HUDEP-2 (cell line): ENCODE results near the gene CAMSAP2.
"Not testable (repeated sequence)": the region's sequence is repeated elsewhere in the genome, so short reads cannot be mapped to it uniquely, and the experiment has no call there.

Experiments
- DNase-seq, 76 experiments: peaks; one replicate each; lab custom pipeline; 2025; ENCODE audit not compliant: unreplicated experiment in 76 of 76; lab: John Stamatoyannopoulos, UW

CAMSAP2 gene

GRCh38 chr1:200737647-200738291 lies 924 bp upstream of the CAMSAP2 start:
- no peak for DNase-seq

GRCh38 chr1:200738949-200739651 lies 407 bp downstream of the CAMSAP2 start:
- DNase-seq, result peak in 1 of 76 experiments; percentile 2

- no peak for DNase-seq
Measured at GRCh38 chr1:200739702-200740570, 1.2 kb downstream of the CAMSAP2 start.

GRCh38 chr1:200740571-200741208 lies 2.0 kb downstream of the CAMSAP2 start:
- no peak for DNase-seq

GRCh38 chr1:200741551-200742207 lies 3.0 kb downstream of the CAMSAP2 start:
- DNase-seq, result no peak

- no peak for DNase-seq
Measured at GRCh38 chr1:200744143-200744542, 5.5 kb downstream of the CAMSAP2 start.

- no peak for DNase-seq
Measured at GRCh38 chr1:200749090-200749489, 10.4 kb downstream of the CAMSAP2 start.

GRCh38 chr1:200750749-200751148 lies 12.1 kb downstream of the CAMSAP2 start:
- DNase-seq, result not testable (repeated sequence)

- no peak for DNase-seq
Measured at GRCh38 chr1:200751717-200752116, 13.0 kb downstream of the CAMSAP2 start.

- no peak for DNase-seq
Measured at GRCh38 chr1:200753650-200754198, 15.0 kb downstream of the CAMSAP2 start.

GRCh38 chr1:200755456-200755855 lies 16.8 kb downstream of the CAMSAP2 start:
- DNase-seq, result no peak

- no peak for DNase-seq
Measured at GRCh38 chr1:200762089-200762488, 23.4 kb downstream of the CAMSAP2 start.

GRCh38 chr1:200767321-200767720 lies 28.6 kb downstream of the CAMSAP2 start:
- no peak for DNase-seq

GRCh38 chr1:200771625-200772555 lies 33.2 kb downstream of the CAMSAP2 start:
- DNase-seq, result no peak

GRCh38 chr1:200774311-200774710 lies 35.6 kb downstream of the CAMSAP2 start:
- DNase-seq, result no peak

GRCh38 chr1:200774735-200775444 lies 36.2 kb downstream of the CAMSAP2 start:
- no peak for DNase-seq

- no peak for DNase-seq
Measured at GRCh38 chr1:200775850-200776249, 37.2 kb downstream of the CAMSAP2 start.

- no peak for DNase-seq
Measured at GRCh38 chr1:200776949-200777348, 38.3 kb downstream of the CAMSAP2 start.
